Transverse colon (tissue), 4 donors: Measurements from ENCODE around the gene TRA2B. TPM values are rescaled to one million over a fixed set of nuclear protein-coding genes. Genes with fewer than 3 reads are reported as not detected.

Experiments used
- DNase-seq: peaks from one replicate; pipeline ENCODE4 v3.0.0-alpha.2; 2019
- H3K27ac ChIP-seq, 4 donors: fragments of 200-600 bp; sonication (generic); 2 replicates each; pipeline ENCODE4 v1.5.1; 2016 to 2018; ENCODE audit warnings: inconsistent platforms in 4 of 4
- H3K27me3 ChIP-seq: fragments of 200-600 bp; sonication (generic); 2 replicates; pipeline ENCODE4 v1.5.1; 2017; ENCODE audit warnings: inconsistent platforms
- H3K36me3 ChIP-seq, 4 donors: fragments of 200-600 bp; sonication (generic); 2 replicates each; pipeline ENCODE4 v1.5.1; 2017 to 2019; ENCODE audit warnings: inconsistent platforms in 4 of 4
- H3K4me1 ChIP-seq, 4 donors: fragments of 200-600 bp; sonication (generic); 2 replicates each; pipeline ENCODE4 v1.5.1; 2017 to 2020; ENCODE audit warnings: inconsistent platforms in 4 of 4
- H3K4me3 ChIP-seq, 4 donors: fragments of 200-600 bp; sonication (generic); 1 replicate in 1 of 4; 2 replicates in 3 of 4; pipeline versions ENCODE4 v1.5.1 to v1.6.1; 2017 to 2019; ENCODE audit warnings: inconsistent platforms in 4 of 4
- H3K9me3 ChIP-seq, 2 donors: fragments of 200-600 bp; sonication (generic); 2 replicates each; pipeline ENCODE4 v1.5.1; 2017 to 2019; ENCODE audit warnings: inconsistent platforms in 2 of 2
- CTCF ChIP-seq, 5 experiments: fragments of 200-600 bp in 3 of 5; fragments of 450-650 bp in 2 of 5; sonication (generic) in 3 of 5; IDR thresholded peaks; 1 replicate in 2 of 5; 2 replicates in 3 of 5; pipeline ENCODE4 v1.5.1; 2016 to 2017; ENCODE audit warnings: antibody characterized with exemption in 5 of 5, inconsistent platforms in 3 of 5, mild to moderate bottlenecking in 2 of 5, moderate library complexity in 1 of 5
- EP300 ChIP-seq: sonication (generic); formaldehyde crosslinking; IDR thresholded peaks from one replicate; pipeline ENCODE4 v1.6.1; 2017; ENCODE audit warnings: antibody characterized with exemption, low read depth
- POLR2A ChIP-seq: fragments of 450-650 bp; IDR thresholded peaks from one replicate; pipeline ENCODE4 v1.6.1; 2016; ENCODE audit warnings: antibody characterized with exemption, mild to moderate bottlenecking, moderate library complexity
- POLR2AphosphoS5 ChIP-seq, 3 donors: sonication (generic); formaldehyde crosslinking; IDR thresholded peaks; one replicate each; pipeline ENCODE4 v1.6.1; 2016; ENCODE audit warnings: antibody characterized with exemption in 3 of 3
- WGBS, 2 donors: methylation state at CpG; one replicate each; pipeline ENCODE4 v1.1.5; 2018; ENCODE audit warnings: low coverage in 1 of 2; 5-methylcytosine and 5-hydroxymethylcytosine counted together
- in situ Hi-C, 4 donors: fragments of 200-750 bp; cut with MboI; loops; one replicate each; pipeline versions ENCODE4 v1.15.0 to v1.15.1; 2017; ENCODE audit warnings: low sequenced_read_pairs in 3 of 4, low pct_ligation_motif_present in 1 of 4, low pct_unique_long_range_greater_than_20kb in 1 of 4
- intact Hi-C: fragments of 100-400 bp; cut with DNase I; formaldehyde crosslinking; loops from one replicate; pipeline ENCODE4 v1.15.1; 2023; ENCODE audit warnings: low total_unique reads
- total RNA-seq, 4 donors: library from RNA; depleted of rRNA; stranded (reverse); fragments of >200 nt; gene quantifications; one replicate each; pipeline ENCODE4 v1.1.0, GENCODE V29; 2016

Gene TRA2B
- total RNA-seq, 4 donors from 2014 or later = 69.1 to 154 (median 92.6) TPM

- Histone ChIP-seq H3K4me1 (peaks cover 0 to 20% (median 7%) of the 10 kb centered on the region in 4 donors), H3K9me3 (no peaks in the 10 kb centered on the region), H3K27ac (no peak overlapping the region), H3K4me3 (peak overlapping the region in 1 of 4 donors; percentile 34), H3K36me3 (no peaks in the 10 kb centered on the region), H3K27me3 (no peaks in the 10 kb centered on the region)
- intact Hi-C loops (no loop called here), in situ Hi-C loops (no loop called here)
- whole genome bisulfite sequencing, 2 donors = 94 to 96% methylated on average over 4 of the region's 4 CpGs
- DNase-seq = no peak
- TF ChIP-seq POLR2AphosphoS5 (IDR thresholded peaks at IDR 0.05) (no peak), CTCF (IDR thresholded peaks at IDR 0.05) (no peak), POLR2A (no peak), EP300 (no peak)
Observed at GRCh38 chr3:185961675-185962232, 23.9 kb upstream of the TRA2B start.

GRCh38 chr3:185960522-185961288 is 22.9 kb upstream of the TRA2B start:
- Histone ChIP-seq H3K4me1 (peaks cover 0 to 30% (median 8%) of the 10 kb centered on the region in 4 donors), H3K9me3 (no peaks in the 10 kb centered on the region), H3K36me3 (no peaks in the 10 kb centered on the region), H3K27me3 (no peaks in the 10 kb centered on the region), H3K4me3 (peak overlapping the region in 3 of 4 donors; percentile 28 to 34 (median 34)), H3K27ac (peak overlapping the region; percentile 77 to 86 (median 82))
- intact Hi-C loops = no loop called here
- TF ChIP-seq EP300 (no peak), POLR2A (no peak), POLR2AphosphoS5 (IDR thresholded peaks at IDR 0.05) (peak in 2 of 3 donors; percentile 26 to 41), CTCF (IDR thresholded peaks at IDR 0.05) (no peak)
- 59 to 60% methylated on average over 1 to 4 of the region's 4 CpGs for whole genome bisulfite sequencing, 2 donors
- DNase-seq = peak; percentile 54
- in situ Hi-C loops = no loop called here

- 36 to 39% methylated on average over 5 of the region's 5 CpGs for whole genome bisulfite sequencing, 2 donors
- in situ Hi-C loops = no loop called here
- Histone ChIP-seq H3K9me3 (no peaks in the 10 kb centered on the region), H3K27me3 (no peaks in the 10 kb centered on the region), H3K36me3 (no peaks in the 10 kb centered on the region), H3K27ac (peak overlapping the region; percentile 77 to 86 (median 82)), H3K4me3 (peak overlapping the region in 3 of 4 donors; percentile 28 to 34 (median 34)), H3K4me1 (peaks cover 0 to 31% (median 8%) of the 10 kb centered on the region in 4 donors)
- DNase-seq = peak; percentile 64
- intact Hi-C loops = no loop called here
- TF ChIP-seq POLR2AphosphoS5 (IDR thresholded peaks at IDR 0.05) (peak; percentile 37 to 78 (median 48)), CTCF (IDR thresholded peaks at IDR 0.05) (no peak), POLR2A (peak; percentile 54)
Observed at GRCh38 chr3:185959609-185960521, 22.1 kb upstream of the TRA2B start.

GRCh38 chr3:185958626-185959025 is 20.8 kb upstream of the TRA2B start:
- in situ Hi-C loops (no loop called here), intact Hi-C loops (no loop called here)
- 66% methylated on average over 2 of the region's 2 CpGs; no CpG with 5 or more reads in 1 of the 2 donors for WGBS, 2 donors
- no peaks in the 10 kb centered on the region for H3K36me3 ChIP-seq
- no peak for DNase-seq
- H3K9me3 ChIP-seq = no peaks in the 10 kb centered on the region
- H3K27me3 ChIP-seq = no peaks in the 10 kb centered on the region
- peak overlapping the region; percentile 70 to 86 (median 79) for H3K27ac ChIP-seq
- peaks cover 0 to 38% (median 13%) of the 10 kb centered on the region in 4 donors for H3K4me1 ChIP-seq
- peak in 2 of 3 donors; percentile 19 to 22 for TF ChIP-seq POLR2AphosphoS5 (IDR thresholded peaks at IDR 0.05)
- no peak for TF ChIP-seq POLR2A
- H3K4me3 ChIP-seq = no peak overlapping the region
